Skin of body (tissue), 2 donors: ENCODE data around the gene RPS21. TPM values are rescaled to one million over a fixed set of nuclear protein-coding genes. Genes with fewer than 3 reads are reported as not detected.

Experiments used
- DNase-seq: peaks from one replicate; lab custom pipeline; 2025; lab: John Stamatoyannopoulos, UW
- total RNA-seq: library from RNA; depleted of rRNA; stranded (reverse); fragments of >200 nt; gene quantifications from one replicate; pipeline ENCODE4 v1.2.3, GENCODE V29; 2014

The RPS21 gene
- total RNA-seq, 1 donor from 2014 or later, result 742 TPM

DNA sequence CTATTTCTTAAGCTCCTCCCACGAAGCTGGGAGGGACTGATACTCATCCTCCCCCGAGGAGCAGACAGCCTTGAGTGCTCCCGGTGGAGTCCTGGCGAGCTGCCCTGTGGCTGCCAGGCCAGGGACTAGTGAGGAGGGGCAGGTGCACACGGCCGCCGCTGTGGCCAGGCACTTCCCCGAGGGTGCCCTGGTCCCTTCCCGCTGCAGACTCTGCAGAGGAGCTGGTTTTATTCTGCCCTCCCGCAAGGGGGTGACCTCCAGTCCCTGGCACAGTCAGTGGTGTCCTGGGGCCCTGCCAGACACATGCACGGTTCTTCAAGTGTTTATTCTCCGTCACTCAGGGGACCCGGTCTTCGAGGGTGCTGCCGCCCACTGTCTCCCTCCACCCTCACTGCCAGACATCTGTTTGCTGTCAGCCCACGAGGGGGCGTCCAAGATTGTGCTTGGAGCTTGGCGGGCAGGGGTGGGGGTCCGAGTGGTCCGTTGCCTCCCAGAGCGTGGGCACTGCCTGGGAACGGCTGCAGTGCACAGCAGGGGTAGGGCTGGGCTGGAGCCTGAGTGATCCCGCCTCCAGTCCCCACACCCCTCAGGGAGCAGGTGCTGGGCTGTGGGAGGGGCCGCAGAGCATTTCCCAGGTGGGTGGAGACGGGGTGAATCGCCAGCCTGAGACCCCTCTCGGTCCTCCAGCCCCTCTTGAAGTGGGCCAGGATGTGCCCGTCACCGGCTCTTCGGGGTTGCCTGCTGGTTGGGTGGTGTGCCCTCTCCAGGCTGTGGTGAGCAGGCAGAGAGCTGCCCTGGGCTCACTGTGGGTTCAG is 23.2 kb downstream of the RPS21 start:
- DNase-seq, result no peak

DNA sequence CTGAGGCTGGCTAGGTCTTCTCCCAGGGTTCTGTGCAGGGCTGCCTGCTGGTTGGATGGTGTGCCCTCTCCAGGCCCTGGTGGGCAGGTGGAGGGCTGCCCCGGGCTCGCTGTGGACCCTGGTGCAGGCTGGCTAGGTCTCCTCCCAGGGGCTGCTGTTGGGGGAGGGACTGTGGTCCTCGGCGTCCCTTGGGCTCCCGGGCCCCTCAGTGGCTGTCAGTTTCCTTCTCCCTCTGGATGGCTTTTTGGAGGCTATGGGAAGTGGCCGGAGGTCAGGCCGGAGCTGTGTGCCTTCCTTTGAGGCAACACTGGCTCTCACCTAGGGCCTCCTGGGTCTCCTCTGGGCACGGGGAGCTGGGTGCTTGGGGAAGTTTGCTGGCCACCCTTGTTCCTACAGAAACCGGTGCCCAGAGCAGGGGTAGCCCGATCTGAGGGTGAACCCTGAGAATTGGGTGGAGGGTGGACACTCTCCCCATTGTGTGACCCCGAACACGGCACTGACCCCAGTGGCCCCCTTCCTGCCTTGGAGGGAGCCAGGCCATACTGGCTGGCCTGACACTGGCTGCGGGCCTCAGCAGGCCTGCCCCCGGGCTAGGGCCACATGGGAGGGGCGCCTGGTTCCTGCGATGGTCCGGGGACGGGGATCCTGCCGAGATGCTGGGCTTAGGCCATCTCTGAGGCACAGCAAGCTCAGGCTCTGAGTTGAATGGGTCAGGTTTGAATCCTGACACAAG is 24.0 kb downstream of the RPS21 start:
- DNase-seq, result no peak

GRCh38 chr20:62411479-62412193 is 24.7 kb downstream of the RPS21 start:
- DNase-seq, result no peak

- no peak for DNase-seq
Observed at GRCh38 chr20:62412194-62413024, 25.5 kb downstream of the RPS21 start.

- DNase-seq, result no peak
Observed at GRCh38 chr20:62413025-62413570, 26.2 kb downstream of the RPS21 start.

DNA sequence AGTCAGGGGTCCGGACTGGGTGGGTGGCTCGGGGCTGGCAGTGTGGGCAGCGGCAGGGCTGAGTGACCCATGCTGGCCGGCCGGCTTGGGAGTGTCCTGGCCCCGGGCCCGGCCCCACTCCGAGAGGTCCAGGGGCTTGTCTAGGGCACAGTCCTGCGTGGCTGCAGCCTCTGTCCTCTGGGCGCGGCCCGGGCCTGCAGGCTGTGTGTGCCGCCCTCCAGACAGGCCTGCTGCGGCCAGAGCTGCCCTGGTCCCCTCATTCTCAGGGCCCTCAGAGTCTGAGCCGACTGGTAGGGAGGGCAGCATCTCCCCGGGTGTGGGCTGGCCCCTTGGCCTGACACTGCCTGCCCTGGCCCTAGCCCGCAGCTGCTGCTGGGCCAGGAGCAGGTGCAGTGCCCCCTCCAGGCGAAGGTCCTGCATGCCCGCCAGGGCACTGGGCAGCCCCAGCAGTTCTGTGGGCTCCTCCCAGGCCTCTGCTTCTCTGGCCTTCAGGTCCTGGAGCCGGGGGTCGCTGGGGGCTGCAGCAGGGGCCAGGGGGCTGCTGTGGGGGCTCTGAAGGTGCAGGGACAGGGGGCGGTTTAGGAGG is 27.1 kb downstream of the RPS21 start:
- no peak for DNase-seq

GRCh38 chr20:62415354-62416111 is 28.6 kb downstream of the RPS21 start:
- no peak for DNase-seq

DNA sequence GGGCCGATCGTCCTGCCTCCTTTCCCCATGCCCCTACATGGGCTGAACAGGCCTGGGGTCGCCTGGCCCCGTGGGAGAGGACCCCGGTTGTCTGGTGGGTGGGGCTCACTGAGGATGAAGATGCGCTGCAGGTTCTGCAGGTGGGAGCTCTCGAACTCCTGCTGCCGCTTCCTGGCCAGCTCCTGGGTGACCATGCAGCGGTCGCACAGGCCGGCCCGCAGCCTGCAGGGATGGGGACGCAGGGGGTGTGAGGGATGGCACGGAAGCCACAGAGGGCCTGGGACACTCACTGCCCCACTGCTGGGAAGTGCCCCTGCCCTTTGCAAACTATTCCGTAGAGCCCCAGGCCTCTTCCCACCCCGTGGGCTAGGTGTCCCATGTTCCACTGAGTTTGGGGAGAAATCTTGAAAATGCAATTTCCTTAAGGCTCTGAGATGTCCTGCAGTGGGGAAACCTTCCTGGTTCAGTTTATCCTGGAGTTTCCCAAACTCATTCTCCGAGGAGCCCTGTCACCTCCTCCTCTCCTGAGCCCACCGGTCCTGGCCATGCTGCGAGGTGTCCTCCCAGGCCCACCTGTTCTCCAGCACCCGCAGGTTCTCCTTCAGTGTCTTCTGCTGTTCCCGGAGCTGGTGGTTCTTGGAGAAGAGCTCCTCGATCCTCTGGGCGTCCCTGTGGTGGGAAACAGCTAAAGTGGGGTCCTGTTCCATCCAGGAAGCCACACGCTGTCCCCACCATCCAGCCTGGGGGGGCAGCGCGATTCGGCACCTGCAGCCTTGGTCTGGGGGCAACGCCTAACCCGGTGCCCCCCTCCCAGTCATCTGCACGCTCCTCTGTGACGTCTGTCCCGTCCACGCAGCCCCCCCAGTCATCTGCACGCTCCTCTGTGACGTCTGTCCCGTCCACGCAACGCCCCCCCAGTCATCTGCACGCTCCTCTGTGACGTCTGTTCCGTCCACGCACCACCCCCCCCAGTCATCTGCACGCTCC is 30.0 kb downstream of the RPS21 start:
- DNase-seq, result no peak

GRCh38 chr20:62417981-62418708 is 31.2 kb downstream of the RPS21 start:
- no peak for DNase-seq

DNA sequence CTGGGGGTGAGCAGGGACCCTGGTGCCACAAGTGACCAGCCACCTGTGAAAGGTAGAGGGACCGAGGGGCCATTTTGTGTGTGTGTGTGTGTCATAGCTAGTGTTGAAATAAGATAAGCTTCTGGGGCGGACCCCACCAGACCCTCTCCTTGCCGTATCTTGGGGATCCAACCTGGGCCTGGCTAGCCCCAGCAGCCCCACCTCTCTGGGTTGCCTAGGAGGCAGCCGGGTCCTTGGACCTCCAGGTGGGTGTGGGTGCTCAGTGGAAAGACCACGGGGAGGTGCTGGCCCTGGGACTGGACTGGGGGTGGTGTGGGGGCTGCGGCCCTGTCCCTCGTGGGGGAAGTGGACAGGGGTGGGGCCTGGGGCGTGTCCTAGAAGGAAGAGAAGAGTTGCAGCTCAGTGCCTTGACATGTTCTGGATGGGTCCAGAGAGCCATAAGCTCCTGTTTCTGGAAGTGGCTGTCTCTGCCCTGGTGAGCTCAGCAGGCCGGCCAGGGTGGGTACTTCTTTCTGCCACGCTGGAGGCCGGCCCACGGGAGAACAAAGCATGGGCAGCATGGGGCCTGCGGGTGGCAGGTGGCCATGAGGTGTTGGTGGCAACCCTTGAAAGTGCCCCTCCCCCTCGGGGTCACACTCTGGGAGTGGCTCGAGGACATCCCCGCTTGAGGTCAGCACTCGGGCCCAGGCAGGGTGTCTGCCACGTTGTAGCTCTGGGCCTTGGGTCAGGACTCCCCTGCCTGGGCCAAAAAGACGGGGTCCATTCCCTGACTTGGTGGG is 32.0 kb downstream of the RPS21 start:
- no peak for DNase-seq

DNA sequence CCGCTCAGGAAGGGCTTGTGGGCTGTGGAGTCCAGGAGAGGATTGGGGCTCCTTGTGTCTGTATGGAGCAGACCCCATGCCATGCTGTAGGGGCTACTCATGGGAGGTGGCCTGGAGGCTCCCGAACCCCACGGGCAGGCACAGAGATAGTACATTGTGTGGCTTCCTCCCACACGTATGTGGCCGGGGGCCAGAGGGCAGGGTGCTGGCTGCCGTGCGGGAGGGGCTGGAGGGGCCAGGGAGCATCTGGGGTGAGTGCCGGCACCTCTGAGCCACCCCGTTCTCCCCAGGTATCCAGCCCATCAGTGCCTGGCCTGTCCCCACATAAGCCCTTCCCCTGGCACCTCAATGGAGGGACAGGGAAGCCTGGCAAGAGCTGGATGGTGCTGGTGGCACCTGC is 32.9 kb downstream of the RPS21 start:
- DNase-seq, result no peak

- DNase-seq, result no peak
Observed at GRCh38 chr20:62420846-62421715, 34.2 kb downstream of the RPS21 start.

GRCh38 chr20:62421716-62421990 is 34.8 kb downstream of the RPS21 start:
- no peak for DNase-seq

DNA sequence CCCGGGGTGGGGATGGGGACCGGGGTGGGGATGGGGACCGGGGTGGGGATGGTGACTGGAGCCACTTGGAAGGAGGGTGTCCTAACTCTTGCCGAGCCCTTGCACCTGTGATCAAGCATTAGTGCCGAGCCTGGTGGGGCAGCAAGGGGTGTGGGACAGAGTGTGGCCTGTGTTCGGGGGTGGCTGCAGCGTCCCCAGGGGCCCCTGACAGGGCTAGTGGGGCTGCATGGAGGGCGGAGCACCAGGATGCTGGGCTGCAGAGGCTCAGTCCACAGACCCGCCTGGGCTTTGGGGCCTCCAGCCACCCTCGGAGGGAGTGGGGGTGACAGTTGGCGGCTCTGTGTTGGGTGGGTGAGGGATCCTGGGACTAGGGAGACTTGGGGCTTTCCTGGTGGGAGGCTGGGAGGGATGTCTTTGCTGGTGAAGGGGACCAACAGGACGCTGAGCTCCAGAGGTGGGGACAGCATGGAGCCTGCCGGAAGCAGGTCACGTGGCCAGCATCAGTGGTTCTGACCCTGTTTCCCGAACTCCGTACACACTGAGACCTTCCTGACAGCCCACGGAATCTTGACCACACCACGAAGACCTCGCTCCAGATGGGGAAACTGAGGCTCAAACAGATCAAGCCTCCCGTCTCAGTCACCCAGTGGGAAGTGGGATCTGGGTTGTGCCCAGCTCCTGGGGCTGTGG is 35.9 kb downstream of the RPS21 start:
- no peak for DNase-seq

DNA sequence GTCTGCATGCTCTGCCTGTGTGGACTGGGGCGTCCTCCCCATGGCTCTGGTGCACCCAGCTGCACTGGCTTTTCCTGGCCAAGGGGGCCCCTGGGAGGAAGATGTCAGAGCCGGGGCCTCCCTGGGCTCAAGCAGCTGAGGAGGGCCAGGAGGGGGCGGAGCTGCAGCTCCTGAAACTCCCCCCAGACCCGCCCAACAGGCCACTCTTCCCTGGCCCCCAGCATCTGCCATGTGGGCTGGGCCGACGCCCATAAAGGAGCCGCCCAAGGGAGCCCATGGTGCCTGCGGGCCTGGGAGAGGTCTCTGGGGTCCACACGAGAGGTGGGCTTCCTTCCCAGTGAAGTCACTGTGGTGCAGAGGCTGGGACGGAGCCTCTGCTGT is 36.4 kb downstream of the RPS21 start:
- no peak for DNase-seq
